ENCODE results near the gene CBR4. TPM values are rescaled to one million over a fixed set of nuclear protein-coding genes. Genes with fewer than 3 reads are reported as not detected.
"Not testable (repeated sequence)": the region's sequence is repeated elsewhere in the genome, so short reads cannot be mapped to it uniquely, and the experiment has no call there.

Gene CBR4
- total RNA-seq, 1 donor from 2014 or later, result 16.1 TPM

GRCh38 chr4:168994958-168995357 is 15.1 kb downstream of the CBR4 start:
- H3K4me3 ChIP-seq (ENCODE audit: low read depth, low read length), result no peak overlapping the region
- no peaks in the 10 kb centered on the region for H3K27me3 ChIP-seq (ENCODE audit: control insufficient read depth, insufficient read depth, low read length)
- no peak for TF ChIP-seq CTCF (IDR thresholded peaks at IDR 0.05; ENCODE audit: insufficient read depth, low read length, poor library complexity, severe bottlenecking)
- no peak for DNase-seq (ENCODE audit: low read depth)
- H3K36me3 ChIP-seq (ENCODE audit: control insufficient read depth, insufficient read depth, low read length), result no peaks in the 10 kb centered on the region

DNA sequence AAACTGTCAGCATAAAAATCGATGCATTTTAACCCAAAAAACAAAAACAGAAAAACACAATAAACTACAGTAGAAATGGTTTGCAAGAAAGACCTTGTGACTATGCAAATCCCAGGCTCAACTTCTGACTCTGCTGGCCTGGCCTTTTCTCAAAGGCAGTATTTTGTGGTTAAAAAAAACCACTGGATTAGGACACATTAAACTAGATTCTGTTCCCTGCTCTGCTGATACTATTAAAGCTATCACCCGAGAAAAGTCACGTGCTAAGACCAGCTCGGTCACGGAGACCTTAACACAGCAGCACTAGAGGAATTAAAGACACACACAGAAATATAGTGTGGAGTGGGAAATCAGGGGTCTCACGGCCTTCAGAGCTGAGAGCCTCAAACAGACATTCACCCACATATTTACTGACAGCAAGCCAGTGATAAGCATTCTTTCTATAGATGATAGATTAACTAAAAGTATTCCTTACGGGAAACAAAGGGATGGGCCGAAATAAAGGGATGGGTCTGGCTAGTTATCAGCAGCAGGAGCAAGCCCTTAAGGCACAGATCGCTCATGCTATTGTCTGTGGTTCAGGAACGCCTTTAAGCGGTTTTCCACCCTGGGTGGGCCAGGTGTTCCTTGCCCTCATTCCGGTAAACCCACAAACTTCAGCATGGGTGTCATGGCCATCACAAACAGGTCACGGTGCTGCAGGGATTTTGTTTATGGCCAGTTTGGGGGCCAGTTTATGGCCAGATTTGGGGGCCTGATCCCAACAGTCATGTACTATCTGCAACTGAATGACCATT is 16.1 kb downstream of the CBR4 start:
- no peak overlapping the region for H3K4me3 ChIP-seq (ENCODE audit: low read depth, low read length)
- TF ChIP-seq CTCF (IDR thresholded peaks at IDR 0.05; ENCODE audit: insufficient read depth, low read length, poor library complexity, severe bottlenecking), result no peak
- H3K27me3 ChIP-seq (ENCODE audit: control insufficient read depth, insufficient read depth, low read length), result no peaks in the 10 kb centered on the region
- no peaks in the 10 kb centered on the region for H3K36me3 ChIP-seq (ENCODE audit: control insufficient read depth, insufficient read depth, low read length)
- DNase-seq (ENCODE audit: low read depth), result peak; percentile 21

GRCh38 chr4:168992952-168993482 is 17.0 kb downstream of the CBR4 start:
- H3K27me3 ChIP-seq (ENCODE audit: control insufficient read depth, insufficient read depth, low read length); H3K4me3 ChIP-seq (ENCODE audit: low read depth, low read length); DNase-seq (ENCODE audit: low read depth); H3K36me3 ChIP-seq (ENCODE audit: control insufficient read depth, insufficient read depth, low read length): not testable (repeated sequence)

- no peak for TF ChIP-seq CTCF (IDR thresholded peaks at IDR 0.05; ENCODE audit: insufficient read depth, low read length, poor library complexity, severe bottlenecking)
- no peak for DNase-seq (ENCODE audit: low read depth)
- Histone ChIP-seq H3K4me3 (ENCODE audit: low read depth, low read length) (no peak overlapping the region), H3K36me3 (ENCODE audit: control insufficient read depth, insufficient read depth, low read length) (no peaks in the 10 kb centered on the region), H3K27me3 (ENCODE audit: control insufficient read depth, insufficient read depth, low read length) (no peaks in the 10 kb centered on the region)
Measured at GRCh38 chr4:168981942-168982341, 28.1 kb downstream of the CBR4 start.

GRCh38 chr4:168981460-168981859 is 28.6 kb downstream of the CBR4 start:
- H3K27me3 ChIP-seq (ENCODE audit: control insufficient read depth, insufficient read depth, low read length), result no peaks in the 10 kb centered on the region
- H3K36me3 ChIP-seq (ENCODE audit: control insufficient read depth, insufficient read depth, low read length), result no peaks in the 10 kb centered on the region
- no peak for TF ChIP-seq CTCF (IDR thresholded peaks at IDR 0.05; ENCODE audit: insufficient read depth, low read length, poor library complexity, severe bottlenecking)
- DNase-seq (ENCODE audit: low read depth), result no peak
- H3K4me3 ChIP-seq (ENCODE audit: low read depth, low read length), result no peak overlapping the region

DNA sequence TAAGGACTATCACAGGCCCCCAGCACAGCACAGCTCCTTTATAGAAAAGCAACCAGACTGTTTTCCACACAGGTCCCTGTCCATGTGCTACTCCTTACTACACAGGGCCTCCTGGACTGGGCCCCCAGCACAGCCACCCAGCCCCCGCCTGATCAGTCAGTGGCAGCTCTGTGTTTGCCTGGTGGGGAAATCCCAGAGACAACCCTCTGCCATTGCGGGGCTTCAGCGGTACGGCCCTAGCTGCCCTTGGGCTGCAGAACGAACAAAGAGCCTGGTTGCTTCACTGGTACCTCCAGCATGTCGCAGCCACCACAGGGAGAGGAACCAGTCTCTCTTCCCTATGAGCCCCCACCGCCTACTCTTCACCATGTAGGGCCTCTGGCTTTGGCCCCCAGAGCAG is 30.7 kb downstream of the CBR4 start:
- no peaks in the 10 kb centered on the region for H3K27me3 ChIP-seq (ENCODE audit: control insufficient read depth, insufficient read depth, low read length)
- no peaks in the 10 kb centered on the region for H3K36me3 ChIP-seq (ENCODE audit: control insufficient read depth, insufficient read depth, low read length)
- no peak overlapping the region for H3K4me3 ChIP-seq (ENCODE audit: low read depth, low read length)
- no peak for DNase-seq (ENCODE audit: low read depth)
- no peak for TF ChIP-seq CTCF (IDR thresholded peaks at IDR 0.05; ENCODE audit: insufficient read depth, low read length, poor library complexity, severe bottlenecking)
